Ovary (tissue), 3 donors: ENCODE measurements around the gene CYP27B1.

ENCODE experiments used
- CTCF ChIP-seq, 3 donors: fragments of 450-650 bp in 2 of 3; fragments of 200-600 bp in 1 of 3; IDR thresholded peaks; one replicate each; pipeline versions ENCODE4 v1.5.1 to v1.8.0; 2016 to 2022; ENCODE audit warnings: antibody characterized with exemption in 3 of 3, mild to moderate bottlenecking in 1 of 3
- EP300 ChIP-seq: sonication (generic); formaldehyde crosslinking; IDR thresholded peaks from one replicate; pipeline ENCODE4 v1.6.1; 2017; ENCODE audit warnings: antibody characterized with exemption
- donor health status: DM: no; HTN: no; CAD: no.

- TF ChIP-seq CTCF (IDR thresholded peaks at IDR 0.05) (no peak), EP300 (no peak)
Measured at GRCh38 chr12:57756406-57757341, 10.2 kb downstream of the CYP27B1 start.
